Erythroblast (primary cell): ENCODE results near the gene SLC26A9.

ENCODE experiments used
- DNase-seq, 2 experiments: peaks; one replicate each; lab custom pipeline; 2025; lab: John Stamatoyannopoulos, UW
- GATA1 ChIP-seq: IDR thresholded peaks from 2 replicates; pipeline ENCODE4 v1.6.1; 2011; ENCODE audit warnings: low read depth, mild to moderate bottlenecking, control low read depth, low read length, moderate library complexity
- POLR2A ChIP-seq: IDR thresholded peaks from 2 replicates; pipeline ENCODE4 v1.6.1; 2011; ENCODE audit warnings: mild to moderate bottlenecking, low read length

SLC26A9 gene

DNA sequence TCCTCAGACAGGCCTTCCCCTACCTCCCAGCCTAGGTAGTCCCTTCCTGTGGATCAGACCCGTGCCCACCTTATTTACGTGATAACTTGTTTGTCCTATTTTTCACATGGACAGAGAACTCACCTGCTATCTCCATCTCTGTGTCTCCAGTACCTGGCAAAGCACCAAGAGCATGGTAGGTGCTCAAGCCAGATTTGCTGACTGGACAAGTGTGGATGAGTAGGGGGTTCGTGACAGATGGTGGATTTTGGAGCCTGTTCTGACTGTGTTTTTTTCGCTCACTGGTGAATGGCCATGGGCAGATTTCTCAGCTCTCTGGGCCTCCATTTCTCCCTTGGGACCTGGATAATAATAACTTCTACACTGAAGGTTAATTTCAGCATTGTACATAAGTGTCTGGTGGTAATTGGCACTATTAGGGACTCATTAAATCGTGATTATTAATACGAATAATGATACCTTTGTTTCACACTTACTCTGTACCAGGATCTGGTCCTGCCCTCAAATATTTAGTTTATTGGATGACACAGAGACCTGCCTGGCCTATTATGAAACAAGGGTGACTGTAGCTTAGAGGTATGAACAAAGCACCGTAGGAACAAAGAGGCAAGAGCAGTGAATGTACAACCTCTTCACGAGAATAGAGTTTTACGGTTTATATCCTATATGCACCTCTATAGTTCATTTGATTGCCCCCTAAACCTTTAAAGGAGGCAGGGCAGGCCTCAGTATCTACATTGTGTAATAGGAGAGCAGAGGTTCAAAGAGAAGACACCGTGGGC, 24.5 kb upstream of the SLC26A9 start:
- no peak for DNase-seq
- TF ChIP-seq GATA1 = no peak
- TF ChIP-seq POLR2A = no peak

DNA sequence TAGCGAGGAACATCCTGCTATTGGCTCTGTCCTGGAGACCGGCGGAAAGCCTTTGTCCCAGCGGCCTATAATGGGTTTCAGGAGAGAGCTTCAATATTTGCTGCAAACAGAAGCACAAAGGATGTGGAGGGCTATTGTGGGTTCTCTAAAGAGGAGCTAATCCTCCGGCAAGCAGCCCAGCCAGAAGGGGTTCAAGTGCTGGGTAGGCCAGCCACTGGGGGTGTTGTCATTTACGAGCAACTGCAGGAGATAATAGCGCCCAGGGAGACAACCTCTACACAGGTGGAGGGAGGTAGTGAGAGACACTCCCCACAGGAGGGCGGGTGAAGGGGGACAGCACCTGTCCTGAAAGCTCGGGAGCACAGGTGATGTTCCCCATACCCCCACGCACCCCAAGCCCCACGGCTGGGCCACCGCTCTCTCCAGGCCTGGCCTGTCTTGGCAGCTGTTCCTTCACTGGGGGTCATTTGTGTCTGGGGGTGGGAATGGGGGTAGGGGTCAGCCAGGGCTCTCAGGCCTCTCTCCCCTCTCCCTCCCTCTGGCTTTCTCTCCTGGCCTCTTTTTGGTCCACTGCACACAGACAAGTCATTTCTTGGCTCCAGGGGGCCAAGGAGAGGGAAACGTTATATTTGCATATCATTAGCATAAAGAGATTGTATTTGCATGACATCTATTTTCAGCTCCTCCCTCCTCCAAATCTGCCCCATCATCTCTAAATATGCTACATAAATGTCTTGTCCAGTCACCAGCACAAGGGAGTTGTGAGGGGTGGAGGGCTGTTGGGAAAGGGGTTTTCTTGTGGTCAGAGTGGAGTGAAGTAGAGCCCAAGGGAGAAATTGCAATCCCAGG, 22.0 kb upstream of the SLC26A9 start:
- DNase-seq = no peak
- TF ChIP-seq POLR2A (no peak), GATA1 (no peak)

DNA sequence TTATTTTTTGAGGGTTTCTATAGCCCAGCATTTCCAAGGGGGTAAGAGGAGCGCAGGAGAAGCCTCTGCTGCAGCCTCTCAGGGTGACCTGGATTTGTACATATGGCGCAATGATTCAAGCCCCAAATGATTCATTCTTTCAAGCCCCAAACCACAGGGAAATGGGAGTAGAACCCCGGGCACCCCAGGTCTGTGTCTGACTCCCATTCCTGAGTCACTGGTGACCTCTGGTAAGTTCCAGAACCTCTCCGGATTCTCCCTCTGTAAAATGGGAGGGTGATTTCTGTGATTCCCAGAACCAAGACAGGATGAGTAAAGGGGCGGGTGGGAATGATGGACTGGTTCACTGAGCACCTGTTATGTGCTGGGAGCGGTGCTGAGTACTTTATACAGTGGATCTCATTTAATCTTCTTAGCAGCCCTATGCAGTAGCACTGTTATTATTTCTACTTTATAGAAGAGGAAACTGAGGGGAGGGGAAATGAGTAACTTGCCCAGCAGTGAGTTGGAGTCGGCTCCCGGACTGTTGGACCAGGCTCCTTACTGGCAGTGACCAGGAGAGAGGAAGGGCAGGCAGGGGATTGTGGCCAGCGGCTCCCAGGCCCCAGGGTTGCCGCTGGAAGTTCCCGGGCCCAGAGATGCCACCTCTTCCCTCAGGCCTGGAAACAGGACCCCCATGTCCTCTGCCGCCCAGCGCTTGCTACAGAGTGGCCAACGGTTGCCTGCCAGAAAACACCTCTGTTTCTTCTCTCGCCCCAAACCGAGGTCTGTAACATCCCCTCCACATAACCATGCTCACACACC, 20.3 kb upstream of the SLC26A9 start:
- TF ChIP-seq POLR2A (no peak), GATA1 (no peak)
- no peak for DNase-seq

DNA sequence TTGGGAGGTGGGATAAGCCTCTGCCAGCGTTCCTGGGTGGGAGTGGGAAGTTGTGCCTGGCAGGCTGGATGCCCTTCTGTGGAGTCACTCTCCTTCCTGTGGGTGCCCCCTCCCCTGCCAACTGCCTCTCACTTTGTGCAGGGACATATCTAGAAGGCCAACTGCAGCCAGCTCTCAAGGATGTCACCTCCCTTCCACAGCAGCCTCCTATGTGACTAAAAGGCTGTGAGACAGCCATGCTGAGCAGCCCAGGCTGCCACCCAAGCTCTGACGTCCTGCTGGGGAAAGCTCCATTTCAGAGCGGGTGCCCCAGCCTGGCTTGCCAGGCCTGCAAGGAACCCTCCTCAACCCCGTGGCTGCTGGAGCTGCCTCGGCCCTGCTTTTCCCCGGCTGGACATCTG, 19.6 kb upstream of the SLC26A9 start:
- no peak for TF ChIP-seq POLR2A
- no peak for TF ChIP-seq GATA1
- no peak for DNase-seq

DNA sequence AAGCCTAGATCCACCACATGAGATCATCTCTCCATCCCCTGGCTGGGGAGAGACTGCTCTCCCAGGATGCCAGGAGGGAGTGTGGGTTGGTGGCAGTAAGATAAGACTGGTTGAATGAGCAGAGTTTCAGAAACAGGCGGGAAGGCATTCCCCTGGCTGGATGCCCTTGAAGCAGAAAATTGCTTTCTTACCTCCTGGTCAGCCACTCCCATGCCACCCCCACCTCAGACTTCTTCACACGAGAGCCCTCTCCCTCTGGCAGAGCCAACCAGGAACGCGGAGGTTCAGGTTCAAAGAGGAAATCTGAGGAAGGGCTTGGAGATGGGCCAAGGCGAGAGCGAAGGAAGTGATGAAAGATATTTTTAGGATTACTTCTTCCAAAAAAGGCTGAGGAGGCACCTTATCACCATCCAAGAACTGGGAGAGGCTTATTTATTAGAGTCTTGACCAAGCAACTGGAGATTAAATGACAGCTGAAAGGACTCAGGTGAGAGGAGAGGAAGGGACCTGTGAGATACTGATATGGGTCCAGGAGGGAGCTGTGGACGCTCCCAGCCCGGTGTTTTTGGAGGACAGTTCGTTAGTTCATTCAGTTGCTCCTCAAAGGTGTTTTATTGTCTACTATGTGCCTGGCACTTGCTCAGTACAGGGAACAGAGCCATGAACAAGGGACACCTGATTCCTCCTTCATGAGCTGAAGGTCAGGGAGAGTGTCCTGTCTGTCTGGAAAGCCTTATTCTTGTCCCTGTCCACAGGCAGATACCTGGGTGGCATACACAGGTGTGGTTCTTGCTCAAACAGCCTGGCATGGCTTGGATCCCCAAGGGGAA, 18.9 kb upstream of the SLC26A9 start:
- TF ChIP-seq GATA1 (no peak), POLR2A (no peak)
- DNase-seq = no peak

DNA sequence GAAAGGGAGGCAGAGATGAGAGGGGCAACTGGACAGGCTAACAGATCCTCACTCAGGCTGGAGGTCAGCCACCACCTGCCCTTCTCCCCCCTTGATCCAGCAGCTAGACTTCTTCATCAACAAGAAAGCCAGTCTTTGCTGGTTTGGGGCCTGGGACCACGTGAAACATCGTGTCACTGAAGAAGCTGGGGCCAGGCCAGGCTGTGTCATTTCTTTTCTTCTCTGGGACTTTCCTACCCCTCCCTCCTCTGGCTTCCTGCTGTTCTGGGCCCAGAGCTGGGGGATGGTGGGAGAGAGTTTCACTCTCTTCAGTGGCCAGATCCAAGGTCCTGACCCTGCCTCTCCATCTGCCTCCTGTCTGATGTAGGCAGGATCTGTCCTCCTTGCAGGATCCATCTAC, 18.1 kb upstream of the SLC26A9 start:
- no peak for DNase-seq
- TF ChIP-seq GATA1 = no peak
- no peak for TF ChIP-seq POLR2A

DNA sequence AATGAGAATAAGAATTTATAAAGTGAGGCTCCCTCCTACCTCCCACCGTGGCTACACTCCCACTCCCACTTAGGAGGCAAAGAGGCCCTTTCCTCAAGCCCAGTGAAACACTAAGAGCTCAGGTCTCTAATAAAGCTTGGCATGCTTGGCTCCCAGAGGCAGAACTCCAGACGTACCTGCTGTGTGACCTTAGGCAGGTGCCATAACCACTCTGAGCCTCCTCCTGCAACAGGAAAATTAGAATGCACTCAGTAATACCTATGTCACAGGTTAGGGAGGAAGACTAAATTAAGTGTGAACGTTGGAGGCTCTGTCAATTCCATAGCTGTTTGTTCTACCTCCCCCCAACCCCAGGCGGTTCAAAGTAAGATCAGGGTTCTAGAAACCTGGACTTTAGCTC, 16.5 kb upstream of the SLC26A9 start:
- TF ChIP-seq POLR2A = no peak
- no peak for TF ChIP-seq GATA1
- DNase-seq = no peak

DNA sequence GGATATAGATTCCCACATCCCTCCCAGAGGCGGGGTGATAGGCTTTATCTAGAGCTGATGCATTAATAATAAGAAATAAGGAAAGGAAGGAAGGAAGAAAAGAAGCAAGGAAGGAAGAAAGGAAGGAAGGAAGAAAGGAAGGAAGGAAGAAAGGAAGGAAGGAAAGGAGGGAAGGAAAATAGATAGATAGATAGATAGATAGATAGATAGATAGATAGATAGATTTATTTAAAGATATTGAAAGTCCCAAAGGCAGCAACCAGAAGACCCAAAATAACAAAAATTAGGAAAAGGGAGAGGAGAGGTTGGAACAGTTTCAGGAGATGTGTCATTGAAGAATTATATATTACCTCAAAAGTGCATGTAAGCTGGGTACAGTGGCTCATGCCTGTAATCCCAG, 12.2 kb upstream of the SLC26A9 start:
- no peak for TF ChIP-seq POLR2A
- TF ChIP-seq GATA1 = no peak
- DNase-seq = no peak

DNA sequence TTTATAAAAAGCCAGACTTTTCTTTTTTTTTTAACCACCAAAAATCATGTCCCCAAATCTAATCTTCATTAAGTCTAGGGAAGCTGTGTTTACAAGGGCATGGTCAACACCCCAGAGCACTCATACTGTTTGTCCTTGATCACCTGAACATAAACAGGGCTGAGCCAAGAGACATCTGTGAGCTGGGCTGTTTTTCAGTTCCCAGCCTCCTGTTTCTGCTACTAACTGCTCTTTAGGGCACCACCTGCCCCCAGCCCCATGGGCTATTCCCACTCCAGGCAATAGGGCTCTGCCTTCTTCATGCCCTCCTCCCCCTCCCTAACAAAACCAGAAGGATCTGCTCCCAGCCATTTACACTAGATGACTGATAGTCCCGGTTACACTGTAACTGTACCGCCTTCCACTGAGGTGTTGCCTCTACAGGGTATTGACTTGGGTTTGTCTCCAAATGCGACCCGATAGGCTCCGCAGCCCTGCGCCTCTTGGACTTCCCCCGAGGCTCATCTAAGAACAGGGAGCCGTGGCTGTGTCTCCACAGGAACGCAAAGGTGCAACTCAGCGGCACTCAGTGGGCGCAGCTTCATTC, 11.7 kb upstream of the SLC26A9 start:
- TF ChIP-seq POLR2A (no peak), GATA1 (no peak)
- DNase-seq = no peak

DNA sequence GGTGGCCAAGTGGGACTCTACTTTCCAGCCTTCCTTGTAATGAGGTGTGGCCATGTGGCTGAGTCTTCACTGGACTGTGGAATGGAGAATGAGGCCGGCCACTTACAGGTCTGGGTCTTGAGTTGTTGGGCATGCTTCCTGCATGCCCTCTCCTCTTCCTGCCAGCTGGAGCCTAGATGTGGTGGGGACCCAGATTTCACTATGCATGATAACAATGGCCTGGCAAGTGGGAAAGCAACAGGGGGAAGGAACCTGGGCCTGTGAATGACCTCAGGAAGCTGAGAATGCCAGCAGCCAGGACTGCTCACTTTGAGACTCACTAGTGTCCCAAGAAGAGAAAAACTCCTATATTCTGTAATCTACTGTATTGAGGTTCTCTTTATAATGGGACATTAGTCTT, 8.5 kb upstream of the SLC26A9 start:
- no peak for DNase-seq

DNA sequence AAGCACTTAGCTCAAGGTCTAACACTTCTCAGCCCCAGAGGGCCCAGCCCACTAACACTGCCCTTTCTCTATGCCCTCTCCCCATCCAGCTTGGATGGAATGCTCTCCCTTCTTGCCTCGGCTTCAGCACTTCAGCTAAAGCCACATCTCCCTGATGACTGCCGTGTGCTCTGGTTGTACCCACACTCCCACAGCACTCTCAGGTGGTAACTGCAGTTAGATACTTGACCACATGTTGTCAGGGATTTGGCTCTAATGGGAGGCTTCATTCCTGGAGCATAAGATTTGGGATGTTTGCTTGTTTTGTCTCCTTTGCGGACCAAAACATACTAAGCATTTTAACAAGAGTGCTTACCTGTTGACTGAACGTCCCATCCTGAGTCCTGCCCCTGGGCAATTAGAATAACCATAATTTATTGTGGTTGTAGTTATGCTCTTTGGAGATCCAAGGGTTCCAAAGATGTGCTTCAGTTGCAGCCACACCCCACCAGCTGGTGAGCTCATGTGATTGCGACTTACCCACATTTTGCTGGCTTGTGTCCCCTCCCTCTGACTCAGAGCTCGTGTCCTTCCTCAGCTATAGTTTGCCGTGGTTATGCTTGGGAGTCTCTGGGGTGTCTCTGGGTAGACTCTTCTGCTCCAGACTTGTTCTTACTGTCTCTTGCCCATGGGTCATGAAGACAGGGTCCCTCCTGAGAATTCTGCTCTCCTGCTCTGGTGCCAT, 7.7 kb upstream of the SLC26A9 start:
- peak; percentile 18 to 25 for DNase-seq

More for the DNA sequence above, 8.5 kb upstream of the SLC26A9 start:
- TF ChIP-seq POLR2A (no peak), GATA1 (no peak)

DNA sequence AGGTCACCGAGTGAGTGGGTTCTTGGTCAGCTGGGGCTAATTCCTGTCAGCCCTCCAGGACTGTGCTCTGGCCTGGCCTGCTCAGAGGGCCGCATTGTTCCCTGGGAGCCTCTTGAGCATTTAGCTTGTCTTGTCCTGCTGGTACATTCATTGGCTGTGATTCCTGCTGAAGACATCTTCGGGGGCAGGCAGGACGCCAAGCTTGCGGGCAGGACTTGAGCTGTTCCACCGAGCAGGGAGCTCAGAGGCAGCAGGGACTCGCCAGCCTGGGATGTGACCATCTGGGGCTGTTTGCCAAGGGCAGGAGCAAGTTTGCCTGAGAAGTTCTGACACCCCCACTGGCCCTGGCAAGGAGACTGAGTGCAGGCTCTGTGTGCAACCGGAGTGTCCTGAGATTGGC, 7.0 kb upstream of the SLC26A9 start:
- no peak for TF ChIP-seq GATA1
- no peak for TF ChIP-seq POLR2A
- no peak for DNase-seq

More for the DNA sequence above, 7.7 kb upstream of the SLC26A9 start:
- no peak for TF ChIP-seq GATA1
- TF ChIP-seq POLR2A = no peak

DNA sequence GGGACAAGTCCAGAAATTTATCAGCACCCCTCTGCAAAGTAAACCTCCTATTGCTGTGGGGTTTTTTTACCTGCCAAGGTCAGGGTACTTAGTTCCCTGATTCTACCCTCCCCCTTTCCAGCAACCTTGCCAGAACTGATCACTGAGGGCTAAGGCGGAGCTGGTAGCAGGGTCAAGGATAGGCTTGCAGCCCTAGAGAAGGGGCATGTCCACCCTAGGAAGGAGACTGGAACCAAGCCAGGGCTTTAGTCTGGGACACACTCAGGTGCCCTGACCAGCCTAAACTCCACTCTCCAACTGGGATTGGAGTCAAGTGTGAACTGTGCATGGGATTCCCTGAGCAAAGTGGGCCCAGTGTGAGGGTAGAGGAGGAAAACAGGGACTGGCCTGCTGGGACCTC, 6.5 kb upstream of the SLC26A9 start:
- TF ChIP-seq POLR2A (no peak), GATA1 (no peak)
- no peak for DNase-seq
